Femur (tissue), 1 donor: ENCODE measurements around the gene NUP85.
A peak's percentile ranks its signal among the peaks of the same experiment; 100 is the strongest.
"Not testable (repeated sequence)": the region's sequence is repeated elsewhere in the genome, so short reads cannot be mapped to it uniquely, and the experiment has no call there.

ENCODE experiments used
- DNase-seq: peaks from one replicate; pipeline ENCODE4 v3.0.0-alpha.2; 2017

The NUP85 gene

GRCh38 chr17:75205037-75205792 lies at the start of gene NUP85:
Gene NUP85, plus strand, starts transcription at chr17:75205679. Its CDS starts 83 bp downstream, at chr17:75205762.
- peak; percentile 96 for DNase-seq

- not testable (repeated sequence) for DNase-seq
These were observed 47.0 kb upstream of the NUP85 start for GRCh38 chr17:75158480-75158879.

GRCh38 chr17:75159196-75160031 lies 46.1 kb upstream of the NUP85 start:
- no peak for DNase-seq

GRCh38 chr17:75160211-75160610 lies 45.3 kb upstream of the NUP85 start:
- no peak for DNase-seq

GRCh38 chr17:75163074-75163473 lies 42.4 kb upstream of the NUP85 start:
- DNase-seq, result no peak

- not testable (repeated sequence) for DNase-seq
These were observed 40.9 kb upstream of the NUP85 start for GRCh38 chr17:75164606-75165005.

GRCh38 chr17:75168998-75169397 lies 36.5 kb upstream of the NUP85 start:
- DNase-seq, result no peak

GRCh38 chr17:75173526-75173925 lies 32.0 kb upstream of the NUP85 start:
- no peak for DNase-seq

GRCh38 chr17:75174996-75175395 lies 30.5 kb upstream of the NUP85 start:
- no peak for DNase-seq

- DNase-seq, result no peak
These were observed 28.9 kb upstream of the NUP85 start for GRCh38 chr17:75176625-75177024.

GRCh38 chr17:75178453-75178852 lies 27.0 kb upstream of the NUP85 start:
- DNase-seq, result no peak

GRCh38 chr17:75181110-75181509 lies 24.4 kb upstream of the NUP85 start:
- DNase-seq, result no peak

- DNase-seq, result peak; percentile 51
These were observed 23.7 kb upstream of the NUP85 start for GRCh38 chr17:75181608-75182318.

- DNase-seq, result no peak
These were observed 23.2 kb upstream of the NUP85 start for GRCh38 chr17:75182319-75182568.

- DNase-seq, result peak; percentile 97
These were observed 22.7 kb upstream of the NUP85 start, which contains the start of gene SUMO2 for GRCh38 chr17:75182569-75183436. Gene SUMO2, minus strand, starts transcription at chr17:75182959. Its CDS starts 125 bp downstream, at chr17:75182834.

- DNase-seq, result no peak
These were observed 21.2 kb upstream of the NUP85 start for GRCh38 chr17:75183999-75184884.

GRCh38 chr17:75188614-75189013 lies 16.9 kb upstream of the NUP85 start:
- DNase-seq, result no peak

- no peak for DNase-seq
These were observed 13.9 kb upstream of the NUP85 start for GRCh38 chr17:75191584-75191983.

- DNase-seq, result no peak
These were observed 10.6 kb upstream of the NUP85 start for GRCh38 chr17:75194879-75195278.

GRCh38 chr17:75199886-75200618 lies 5.4 kb upstream of the NUP85 start:
- DNase-seq, result no peak

- DNase-seq, result no peak
These were observed 299 bp downstream of the NUP85 start for GRCh38 chr17:75205793-75206163.
